Naive thymus-derived CD8-positive, alpha-beta T cell (primary cell): Measurements from ENCODE around the gene TBATA. TPM values are rescaled to one million over a fixed set of nuclear protein-coding genes. Genes with fewer than 3 reads are reported as not detected.
A peak's percentile ranks its signal among the peaks of the same experiment; 100 is the strongest.

ENCODE experiments used
- ATAC-seq, 2 donors: fragments of 150-1000 bp; cut with Tn5 transposase in 1 of 2; sonication (Bioruptor Pico), chemical (Tn5 transposase) in 1 of 2; 1 replicate in 1 of 2; 2 replicates in 1 of 2; pipeline ENCODE4 v1.10.0; 2021; ENCODE audit warnings: mild to moderate bottlenecking in 2 of 2, moderate library complexity in 2 of 2
- POLR2A ChIA-PET: fragments of 350-600 bp; sonication (Branson Sonifier 250); formaldehyde crosslinking; loops from one replicate; lab custom pipeline; 2021; ENCODE audit warnings: antibody characterized with exemption; lab: Charles Lee
- DNase-seq, 10 donors: peaks; one replicate each; pipeline versions ENCODE4 v3.0.0 to v3.0.0-alpha.2; 2020 to 2022
- H3K27ac Mint-ChIP-seq, 10 donors: one replicate each; pipeline ENCODE4 v1.8.0; 2020 to 2022; ENCODE audit warnings: mild to moderate bottlenecking in 10 of 10, mixed read lengths in 10 of 10, moderate library complexity in 4 of 10, inconsistent platforms in 1 of 10
- H3K27me3 Mint-ChIP-seq, 5 donors: one replicate each; pipeline ENCODE4 v1.8.0; 2021 to 2022; ENCODE audit warnings: mixed read lengths in 5 of 5
- H3K36me3 Mint-ChIP-seq, 3 donors: one replicate each; pipeline ENCODE4 v1.8.0; 2020 to 2022; ENCODE audit warnings: mixed read lengths in 3 of 3, mild to moderate bottlenecking in 2 of 3, inconsistent platforms in 1 of 3
- H3K4me1 Mint-ChIP-seq, 4 donors: one replicate each; pipeline ENCODE4 v1.8.0; 2021 to 2022; ENCODE audit warnings: mixed read lengths in 4 of 4
- H3K4me3 Mint-ChIP-seq, 10 donors: one replicate each; pipeline ENCODE4 v1.8.0; 2020 to 2022; ENCODE audit warnings: mild to moderate bottlenecking in 10 of 10, mixed read lengths in 10 of 10, moderate library complexity in 6 of 10, inconsistent platforms in 1 of 10
- H3K9me3 Mint-ChIP-seq, 9 donors: one replicate each; pipeline ENCODE4 v1.8.0; 2020 to 2022; ENCODE audit warnings: mixed read lengths in 9 of 9, mild to moderate bottlenecking in 3 of 9, inconsistent platforms in 1 of 9, moderate library complexity in 1 of 9
- polyA plus RNA-seq, 3 donors: library from polyadenylated mRNA; unstranded; fragments of 300-500 nt; fragmentation: Illumina TruSeq; gene quantifications; one replicate each; pipeline ENCODE4 v1.2.3, GENCODE V29; 2021
- total RNA-seq, 8 experiments: library from RNA in 2 of 8; stranded (reverse) in 2 of 8; gene quantifications; one replicate each; pipeline ENCODE4 v1.2.3 and lab custom pipeline; 2021 to 2026

Gene TBATA
- total and polyA plus RNA-seq, 5 experiments from 2014 or later = not detected

DNA sequence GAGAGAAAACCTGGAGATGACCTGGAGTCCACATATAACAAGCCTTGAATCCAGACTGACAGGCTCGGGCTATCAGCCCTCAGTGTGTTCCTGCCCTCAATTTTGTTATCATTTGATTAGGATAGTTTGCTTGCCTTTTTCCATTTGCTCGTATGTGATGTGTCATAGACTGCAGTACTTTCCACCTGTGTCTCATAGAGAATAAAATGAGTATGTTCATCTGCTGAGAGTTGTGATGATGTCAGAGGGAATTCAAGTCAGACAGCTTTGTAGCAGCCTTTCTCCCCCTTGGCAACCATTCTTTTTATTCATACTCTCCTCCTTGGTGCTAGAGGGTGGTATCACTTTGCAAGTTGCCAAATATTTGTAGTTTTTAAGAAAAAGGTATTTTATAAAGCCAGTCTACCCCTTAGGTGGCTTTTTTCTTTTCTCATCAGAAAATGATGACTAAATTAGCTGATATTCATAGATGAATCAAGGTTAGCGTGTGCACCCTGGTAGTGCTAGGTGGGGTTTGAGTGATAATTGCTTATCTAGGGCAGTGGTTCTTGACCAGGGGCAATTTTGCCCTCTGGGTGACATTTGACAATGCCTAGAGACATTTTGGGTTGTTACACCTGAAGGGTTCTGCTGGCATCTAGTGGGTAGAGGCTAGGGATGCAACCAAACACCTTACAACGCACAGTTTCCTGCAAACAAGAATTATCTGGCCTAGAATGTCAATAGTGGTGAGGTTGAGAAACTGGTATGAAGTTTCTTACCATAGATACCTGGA, 36.0 kb upstream of the TBATA start:
- H3K36me3 Mint-ChIP-seq = peaks cover 0 to 57% (median 7%) of the 10 kb centered on the region in 3 donors
- ATAC-seq (peak in 1 of 2 donors; percentile 35), DNase-seq (peak in 2 of 10 donors; percentile 5 to 13)

DNA sequence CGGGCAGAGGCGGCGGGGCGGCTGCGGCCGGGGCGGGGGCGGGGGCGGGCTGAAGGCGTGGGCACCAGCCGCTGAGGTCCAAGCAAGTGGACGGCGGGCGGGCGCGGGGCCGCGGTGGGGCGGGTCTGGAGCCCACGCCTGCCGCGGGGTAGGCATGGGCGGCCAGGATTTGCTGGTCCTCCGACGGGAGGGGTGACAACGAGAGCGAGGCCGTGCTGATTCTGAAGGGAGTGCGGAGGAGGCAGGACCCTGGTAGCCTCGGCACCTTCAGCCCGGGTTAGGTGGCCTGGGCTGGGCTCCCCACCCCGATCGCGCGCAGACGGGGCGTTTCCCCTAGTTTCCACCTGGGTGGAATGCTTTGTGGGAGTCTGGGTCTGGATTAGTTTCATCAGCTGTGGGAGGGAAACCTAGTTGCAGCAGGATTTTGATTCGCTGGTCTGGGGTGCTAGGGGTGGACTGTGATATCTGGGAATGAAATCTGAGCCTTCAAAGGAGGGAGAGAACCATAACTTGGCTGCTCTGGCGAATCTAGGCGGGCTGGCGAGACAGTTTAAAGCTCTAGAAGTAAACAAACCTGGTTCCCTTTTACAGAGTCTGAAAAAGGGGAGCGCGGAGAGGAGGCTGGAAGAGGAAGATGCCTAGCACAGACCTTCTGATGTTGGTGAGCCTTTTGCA, 31.2 kb upstream of the TBATA start:
- Mint-ChIP-seq H3K27me3 (no peaks in the 10 kb centered on the region), H3K4me1 (peaks cover 13 to 54% (median 46%) of the 10 kb centered on the region in 4 donors), H3K36me3 (peaks cover 0 to 24% (median 0%) of the 10 kb centered on the region in 3 donors), H3K9me3 (no peaks in the 10 kb centered on the region), H3K27ac (peak overlapping the region; percentile 63 to 93 (median 90)), H3K4me3 (peak overlapping the region; percentile 86 to 96 (median 89))
- POLR2A ChIA-PET = interaction anchor here (0.6 kb wide), 1 partner anchor 438 kb away, joined by 4 read pairs; no protein-coding TSS in a partner anchor
- ATAC-seq (peak; percentile 56 to 62), DNase-seq (peak; percentile 6 to 68 (median 28))

More for the DNA sequence above, 36.0 kb upstream of the TBATA start:
- Mint-ChIP-seq H3K4me3 (no peak overlapping the region), H3K4me1 (peaks cover 6 to 49% (median 33%) of the 10 kb centered on the region in 4 donors), H3K9me3 (no peaks in the 10 kb centered on the region), H3K27me3 (no peaks in the 10 kb centered on the region), H3K27ac (peak overlapping the region in 2 of 10 donors; percentile 5 to 6)
- POLR2A ChIA-PET = no interaction called here

DNA sequence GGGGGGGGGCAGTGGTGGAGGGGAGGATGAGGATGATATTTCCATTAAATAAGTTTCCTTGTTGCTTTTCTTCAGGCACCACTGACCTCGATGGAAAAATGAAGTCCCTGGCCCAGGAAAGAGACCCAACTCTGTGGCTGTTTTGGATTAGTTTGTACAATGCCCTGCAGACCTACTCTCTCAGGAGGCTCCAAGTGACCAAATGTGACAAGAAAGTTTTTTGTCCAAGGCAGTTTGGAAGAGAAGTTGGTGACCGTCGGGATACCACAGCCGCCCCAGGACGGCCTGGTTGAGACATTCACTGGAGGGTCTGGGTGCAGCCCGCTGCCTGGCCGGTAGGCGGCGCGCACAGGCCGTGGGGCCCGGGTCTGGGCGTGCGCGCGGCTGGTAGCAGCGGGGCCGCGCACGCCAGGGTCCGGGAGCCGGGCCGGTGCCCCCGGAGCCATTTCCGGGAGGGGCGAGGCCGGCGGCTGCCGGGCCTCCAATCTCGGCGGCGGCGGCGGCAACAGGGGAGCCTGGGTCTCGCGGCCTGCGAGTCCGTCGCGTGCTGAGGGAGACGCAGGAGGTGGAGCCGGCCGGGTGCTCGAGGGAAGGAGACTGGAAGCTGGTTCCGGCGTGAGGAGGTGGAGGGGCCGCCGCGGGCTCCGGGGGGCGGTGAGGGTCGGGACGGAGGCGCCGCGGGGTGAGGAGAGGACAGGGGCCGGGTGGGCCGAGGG, 30.5 kb upstream of the TBATA start, which contains the start of gene SGPL1:
Gene SGPL1, plus strand, starts transcription at position 445 of the 716 bp plus-strand sequence. CDS start 906 bp downstream, outside the sequence.
- Mint-ChIP-seq H3K27me3 (no peaks in the 10 kb centered on the region), H3K4me1 (peaks cover 13 to 48% (median 41%) of the 10 kb centered on the region in 4 donors), H3K4me3 (peak within 1 kb of the TSS; percentile 86 to 96 (median 89)), H3K9me3 (no peaks in the 10 kb centered on the region), H3K27ac (peak within 1 kb of the TSS; percentile 63 to 95 (median 92)), H3K36me3 (peaks cover 0 to 17% (median 0%) of the 10 kb centered on the region in 3 donors)
- peak; percentile 67 to 90 (median 84) for DNase-seq
- POLR2A ChIA-PET = no interaction called here
- peak; percentile 85 to 92 for ATAC-seq

DNA sequence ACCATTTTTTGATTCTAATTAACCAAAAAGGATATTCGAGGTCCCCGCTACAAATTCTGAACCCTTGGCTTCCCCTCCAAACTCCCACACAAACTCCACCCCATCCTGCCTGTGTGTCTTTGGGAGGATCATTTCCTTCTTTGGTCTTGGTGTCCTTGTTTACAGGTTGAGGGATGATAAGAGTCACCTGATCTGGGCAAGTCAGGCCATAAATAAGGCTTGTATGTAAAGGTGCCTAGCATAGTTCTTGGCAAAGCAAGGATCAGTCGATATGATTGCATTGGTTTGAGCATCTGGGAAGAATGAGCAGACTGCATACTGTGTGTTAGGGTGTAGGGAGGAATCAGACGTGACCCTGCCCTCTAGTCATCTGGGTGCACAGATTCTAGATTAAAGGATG, 28.9 kb upstream of the TBATA start:
- H3K4me1 Mint-ChIP-seq = peaks cover 13 to 42% (median 37%) of the 10 kb centered on the region in 4 donors
- DNase-seq (no peak), ATAC-seq (no peak)
- H3K36me3 Mint-ChIP-seq = peaks cover 0 to 6% (median 0%) of the 10 kb centered on the region in 3 donors
- H3K27ac Mint-ChIP-seq = peak overlapping the region; percentile 11 to 94 (median 61)
- no peaks in the 10 kb centered on the region for H3K9me3 Mint-ChIP-seq
- peak overlapping the region in 9 of 10 donors; percentile 1 to 86 (median 76) for H3K4me3 Mint-ChIP-seq
- POLR2A ChIA-PET = no interaction called here
- H3K27me3 Mint-ChIP-seq = no peaks in the 10 kb centered on the region

DNA sequence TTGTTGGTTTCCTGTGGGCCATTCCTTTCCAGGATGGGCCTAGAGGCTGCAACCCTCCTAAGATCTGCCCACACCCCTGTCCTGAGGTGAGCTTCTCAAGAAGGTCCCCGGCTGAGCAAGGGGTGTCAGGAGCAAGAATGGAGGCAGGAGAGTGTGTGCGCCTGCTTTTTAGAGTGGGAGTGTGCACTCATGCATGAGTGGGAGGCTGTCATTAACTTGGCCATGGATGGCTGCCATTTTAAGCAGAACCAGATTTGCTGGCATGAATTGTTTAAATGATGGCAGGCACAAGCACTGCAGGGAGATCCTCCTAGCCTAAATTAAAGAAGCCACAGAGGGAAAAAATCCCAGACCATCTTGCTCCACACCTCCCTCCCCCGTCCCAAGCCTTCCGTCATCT, 27.6 kb upstream of the TBATA start:
- peaks cover 12 to 33% (median 28%) of the 10 kb centered on the region in 4 donors for H3K4me1 Mint-ChIP-seq
- POLR2A ChIA-PET = no interaction called here
- H3K27me3 Mint-ChIP-seq = no peaks in the 10 kb centered on the region
- DNase-seq (no peak), ATAC-seq (no peak)
- H3K36me3 Mint-ChIP-seq = peaks cover 0 to 3% (median 0%) of the 10 kb centered on the region in 3 donors
- no peak overlapping the region for H3K4me3 Mint-ChIP-seq
- no peaks in the 10 kb centered on the region for H3K9me3 Mint-ChIP-seq
- peak overlapping the region in 2 of 10 donors; percentile 41 to 47 for H3K27ac Mint-ChIP-seq

DNA sequence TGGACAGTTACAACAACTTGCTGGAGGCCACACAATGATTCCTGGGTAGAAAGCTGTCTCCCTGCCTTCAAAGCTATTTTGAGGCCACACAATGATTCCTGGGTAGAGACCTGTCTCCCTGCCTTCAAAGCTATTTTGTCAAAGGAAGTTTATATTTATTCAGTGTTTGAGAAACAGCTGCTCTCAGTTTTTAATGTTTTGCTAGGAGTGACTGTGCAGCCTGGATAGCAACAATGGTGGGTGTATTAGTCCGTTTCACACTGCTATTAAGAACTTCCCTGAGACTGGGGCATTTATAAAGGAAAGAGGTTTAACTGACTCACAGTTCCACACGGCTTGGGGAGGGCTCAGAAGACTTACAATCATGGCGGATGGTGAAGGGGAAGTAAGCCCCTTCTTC, 26.7 kb upstream of the TBATA start:
- POLR2A ChIA-PET = no interaction called here
- DNase-seq (no peak), ATAC-seq (no peak)
- Mint-ChIP-seq H3K9me3 (no peaks in the 10 kb centered on the region), H3K4me1 (peaks cover 7 to 27% (median 24%) of the 10 kb centered on the region in 4 donors), H3K36me3 (no peaks in the 10 kb centered on the region), H3K27me3 (peaks cover 0 to 7% (median 0%) of the 10 kb centered on the region in 5 donors), H3K27ac (peak overlapping the region in 1 of 10 donors; percentile 50), H3K4me3 (no peak overlapping the region)

DNA sequence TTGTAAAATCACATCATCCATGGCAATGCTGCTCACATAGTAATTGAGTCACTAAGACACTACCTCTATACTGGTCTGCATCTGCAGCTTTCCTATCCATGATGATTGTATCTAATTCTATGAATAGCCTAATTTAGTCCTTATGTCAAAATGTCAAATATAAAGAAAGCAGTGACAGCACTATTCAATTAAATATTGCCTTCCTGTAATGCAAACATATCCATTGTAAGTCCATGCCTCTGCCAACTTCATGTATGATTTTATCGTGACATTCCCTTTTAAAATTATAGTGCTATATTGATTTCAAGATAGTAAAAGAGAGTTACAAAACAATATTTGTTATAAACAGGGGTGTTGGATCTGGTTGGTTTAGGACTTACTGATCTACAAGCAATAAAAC, 25.8 kb upstream of the TBATA start:
- POLR2A ChIA-PET = no interaction called here
- H3K4me3 Mint-ChIP-seq = no peak overlapping the region
- H3K36me3 Mint-ChIP-seq = no peaks in the 10 kb centered on the region
- H3K4me1 Mint-ChIP-seq = peaks cover 7 to 22% (median 17%) of the 10 kb centered on the region in 4 donors
- ATAC-seq (no peak), DNase-seq (no peak)
- H3K9me3 Mint-ChIP-seq = no peaks in the 10 kb centered on the region
- peaks cover 0 to 10% (median 1%) of the 10 kb centered on the region in 5 donors for H3K27me3 Mint-ChIP-seq
- H3K27ac Mint-ChIP-seq = no peak overlapping the region

DNA sequence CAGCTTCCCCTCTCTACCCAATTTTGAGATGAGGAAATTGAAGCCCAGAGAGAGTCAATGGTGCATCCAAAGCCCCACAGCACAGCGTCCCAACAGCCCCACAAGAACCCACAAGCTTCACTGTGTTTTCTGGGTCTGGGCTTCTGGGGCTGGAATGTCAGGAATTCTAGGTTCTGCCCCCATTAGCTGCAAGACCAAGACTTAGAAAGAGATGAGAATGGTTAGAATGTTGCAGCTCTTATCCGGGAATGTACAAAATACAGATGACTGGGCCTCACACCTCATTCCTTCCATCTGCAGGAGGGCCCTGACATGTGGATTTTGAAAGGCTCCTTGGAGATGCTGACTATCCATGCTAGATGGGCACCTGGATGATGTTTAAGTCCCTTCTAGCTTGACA, 24.5 kb upstream of the TBATA start:
- Mint-ChIP-seq H3K36me3 (no peaks in the 10 kb centered on the region), H3K9me3 (no peaks in the 10 kb centered on the region), H3K27me3 (peaks cover 0 to 23% (median 4%) of the 10 kb centered on the region in 5 donors), H3K4me1 (peaks cover 7 to 16% (median 11%) of the 10 kb centered on the region in 4 donors), H3K4me3 (no peak overlapping the region), H3K27ac (no peak overlapping the region)
- DNase-seq (no peak), ATAC-seq (no peak)
- POLR2A ChIA-PET = no interaction called here

DNA sequence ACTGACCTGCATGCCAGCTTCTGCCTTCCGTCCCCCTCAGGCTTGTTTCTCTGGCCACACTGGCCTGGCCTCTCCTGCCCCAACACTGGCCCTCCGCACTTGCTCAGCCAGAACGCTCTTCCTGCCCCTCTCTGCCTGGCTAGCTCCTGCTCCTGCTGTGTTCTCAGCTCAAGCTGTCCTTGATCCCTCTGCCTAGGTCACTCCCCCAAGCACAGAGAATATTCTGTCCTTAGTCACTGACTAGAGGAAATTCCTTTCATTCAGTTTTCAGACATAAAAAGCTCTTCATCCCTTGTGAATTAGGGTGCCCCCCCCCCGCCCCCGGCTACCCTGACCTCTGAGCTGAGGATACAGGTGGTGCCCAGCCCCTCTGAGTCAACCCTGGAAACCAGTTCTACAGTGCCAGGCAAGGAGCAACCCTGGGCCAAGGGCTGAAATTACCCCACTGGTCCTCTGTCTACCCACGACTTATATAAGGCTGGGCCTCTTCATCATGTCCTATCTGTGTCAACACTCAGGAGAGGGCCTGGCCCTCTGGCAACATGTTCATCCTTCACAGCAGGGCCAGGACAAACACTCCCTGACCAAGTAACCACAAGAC, 23.9 kb upstream of the TBATA start:
- Mint-ChIP-seq H3K36me3 (no peaks in the 10 kb centered on the region), H3K27ac (peak overlapping the region in 1 of 10 donors; percentile 41), H3K27me3 (peaks cover 2 to 29% (median 4%) of the 10 kb centered on the region in 5 donors), H3K4me1 (peaks cover under 1 to 10% (median 5%) of the 10 kb centered on the region in 4 donors), H3K4me3 (no peak overlapping the region), H3K9me3 (no peaks in the 10 kb centered on the region)
- ATAC-seq = no peak
- POLR2A ChIA-PET = no interaction called here
- DNase-seq = no peak

DNA sequence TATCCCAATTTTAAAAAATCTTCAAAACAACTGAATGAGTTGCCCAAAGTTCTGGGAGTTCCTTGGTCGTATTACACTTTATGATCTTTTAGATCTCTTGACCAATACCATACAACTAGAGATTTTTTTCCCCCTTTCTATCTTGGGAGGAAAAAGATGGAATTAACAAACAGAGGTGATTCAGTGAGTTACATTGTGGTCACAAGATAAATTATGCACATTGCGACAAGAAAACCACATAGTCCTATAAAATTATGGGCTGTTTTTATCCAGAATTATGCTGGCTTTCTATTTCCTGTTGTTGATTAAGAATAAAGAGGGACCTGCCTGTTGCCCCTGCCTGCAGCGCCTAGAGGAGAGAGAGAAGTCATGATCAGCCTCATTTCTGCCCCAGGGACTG, 22.4 kb upstream of the TBATA start:
- Mint-ChIP-seq H3K27me3 (peaks cover 2 to 34% (median 7%) of the 10 kb centered on the region in 5 donors), H3K4me3 (no peak overlapping the region), H3K36me3 (no peaks in the 10 kb centered on the region), H3K9me3 (no peaks in the 10 kb centered on the region), H3K27ac (no peak overlapping the region), H3K4me1 (peaks cover 0 to 9% (median 2%) of the 10 kb centered on the region in 4 donors)
- ATAC-seq = no peak
- POLR2A ChIA-PET = no interaction called here
- no peak for DNase-seq

DNA sequence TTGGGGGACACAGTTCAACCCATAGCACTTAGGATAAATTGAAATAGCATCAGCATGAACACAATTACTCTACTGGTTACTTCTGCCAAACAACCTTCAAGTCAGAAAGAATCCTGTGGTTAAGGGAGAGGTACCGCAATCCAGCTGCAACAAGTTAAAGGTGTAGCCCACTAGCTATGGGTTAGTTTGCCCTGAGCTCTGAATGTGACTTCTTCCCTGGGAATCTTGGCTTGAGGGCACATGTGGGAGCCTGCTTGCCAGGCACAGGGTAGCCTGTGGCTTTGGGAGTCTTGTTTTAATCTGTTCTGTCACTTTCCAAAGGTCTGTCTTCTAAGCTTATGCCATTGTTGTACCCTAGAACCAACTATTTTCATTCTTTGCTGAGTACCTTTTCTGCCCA, 21.7 kb upstream of the TBATA start:
- Mint-ChIP-seq H3K9me3 (no peaks in the 10 kb centered on the region), H3K36me3 (no peaks in the 10 kb centered on the region)

More for the DNA sequence above, 21.7 kb upstream of the TBATA start:
- H3K4me3 Mint-ChIP-seq = no peak overlapping the region
- ATAC-seq (no peak), DNase-seq (no peak)
- peaks cover 2 to 34% (median 8%) of the 10 kb centered on the region in 5 donors for H3K27me3 Mint-ChIP-seq
- no peak overlapping the region for H3K27ac Mint-ChIP-seq
- peaks cover 0 to 9% (median 2%) of the 10 kb centered on the region in 4 donors for H3K4me1 Mint-ChIP-seq
- POLR2A ChIA-PET = no interaction called here
